Stimulated activated CD4-positive, alpha-beta T cell treated with anti-CD3 and anti-CD28 coated beads, Interleukin-1b, Interleukin-23, amount 100 ng/mL, for 48 hours (primary cell): Measurements from ENCODE around the gene TMEM145.

Experiments
- DNase-seq: peaks from one replicate; pipeline ENCODE4 v3.0.0-alpha.2; 2020

The TMEM145 gene

GRCh38 chr19:42290136-42290522 is 23.0 kb upstream of the TMEM145 start:
- DNase-seq: no peak

- DNase-seq: no peak
These were observed 22.3 kb upstream of the TMEM145 start for GRCh38 chr19:42290523-42291434.

- no peak for DNase-seq
These were observed 21.7 kb upstream of the TMEM145 start for GRCh38 chr19:42291435-42291810.

DNA sequence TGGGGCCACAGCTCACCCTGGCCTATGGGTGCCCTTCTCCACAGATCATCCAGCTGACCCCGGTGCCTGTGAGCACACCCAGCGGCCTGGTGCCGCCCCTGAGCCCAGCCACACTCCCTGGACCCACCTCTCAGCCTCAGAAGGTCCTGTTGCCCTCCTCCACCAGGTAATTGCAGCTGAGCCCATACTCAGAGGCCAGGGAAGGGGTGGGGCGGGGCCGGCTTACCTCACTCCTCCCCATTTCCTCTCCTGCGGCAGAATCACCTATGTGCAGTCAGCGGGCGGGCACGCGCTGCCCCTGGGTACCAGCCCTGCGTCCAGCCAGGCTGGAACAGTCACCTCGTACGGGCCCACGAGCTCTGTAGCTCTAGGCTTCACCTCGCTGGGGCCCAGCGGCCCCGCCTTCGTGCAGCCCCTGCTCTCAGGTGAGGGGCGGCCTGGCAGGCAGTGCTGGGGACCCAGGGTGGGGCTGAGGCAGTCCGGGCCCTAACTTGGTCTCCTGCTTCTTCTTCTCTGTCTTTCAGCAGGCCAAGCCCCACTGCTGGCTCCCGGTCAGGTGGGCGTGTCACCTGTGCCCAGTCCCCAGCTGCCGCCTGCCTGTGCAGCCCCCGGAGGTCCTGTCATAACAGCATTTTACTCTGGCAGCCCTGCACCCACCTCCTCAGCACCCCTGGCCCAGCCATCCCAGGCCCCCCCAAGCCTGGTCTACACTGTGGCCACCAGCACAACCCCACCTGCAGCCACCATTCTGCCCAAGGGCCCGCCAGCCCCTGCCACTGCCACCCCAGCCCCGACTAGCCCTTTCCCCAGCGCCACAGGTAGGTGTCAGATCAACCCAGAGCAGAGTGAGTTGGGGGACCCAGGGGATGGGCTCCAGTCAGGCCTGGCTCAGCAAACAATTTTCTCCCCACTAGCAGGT is 20.8 kb upstream of the TMEM145 start:
- DNase-seq: no peak

DNA sequence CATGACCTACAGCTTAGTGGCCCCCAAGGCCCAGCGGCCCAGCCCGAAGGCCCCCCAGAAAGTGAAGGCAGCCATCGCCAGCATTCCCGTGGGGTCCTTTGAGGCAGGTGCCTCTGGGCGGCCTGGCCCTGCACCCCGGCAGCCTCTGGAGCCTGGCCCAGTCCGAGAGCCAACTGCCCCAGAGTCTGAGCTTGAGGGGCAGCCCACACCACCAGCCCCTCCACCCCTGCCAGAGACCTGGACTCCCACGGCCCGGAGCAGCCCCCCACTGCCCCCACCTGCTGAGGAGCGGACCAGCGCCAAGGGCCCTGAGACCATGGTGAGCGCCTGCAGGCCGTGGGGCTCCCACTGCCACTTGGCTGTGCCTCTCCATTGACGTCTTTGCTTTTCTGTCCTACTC is 20.1 kb upstream of the TMEM145 start:
- DNase-seq: no peak

GRCh38 chr19:42293540-42293939 is 19.6 kb upstream of the TMEM145 start:
- no peak for DNase-seq

DNA sequence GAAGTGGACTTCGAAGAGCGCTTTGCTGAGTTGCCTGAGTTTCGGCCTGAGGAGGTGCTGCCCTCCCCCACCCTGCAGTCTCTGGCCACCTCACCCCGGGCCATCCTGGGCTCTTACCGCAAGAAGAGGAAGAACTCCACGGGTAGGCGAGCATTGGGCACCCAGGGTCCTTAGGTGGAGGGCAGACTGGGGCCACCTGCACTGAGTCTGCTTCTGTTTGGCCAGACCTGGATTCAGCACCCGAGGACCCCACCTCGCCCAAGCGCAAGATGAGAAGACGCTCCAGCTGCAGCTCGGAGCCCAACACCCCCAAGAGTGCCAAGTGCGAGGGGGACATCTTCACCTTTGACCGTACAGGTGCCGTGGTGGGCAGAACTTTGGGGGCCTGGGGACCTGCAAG is 19.2 kb upstream of the TMEM145 start:
- DNase-seq: no peak

GRCh38 chr19:42294471-42295137 is 18.5 kb upstream of the TMEM145 start:
- DNase-seq: no peak

GRCh38 chr19:42295342-42295741 is 17.8 kb upstream of the TMEM145 start:
- DNase-seq: no peak

- peak; percentile 84 for DNase-seq
These were observed 17.1 kb upstream of the TMEM145 start for GRCh38 chr19:42295831-42296525.

- no peak for DNase-seq
These were observed 16.1 kb upstream of the TMEM145 start for GRCh38 chr19:42297039-42297438.

- no peak for DNase-seq
These were observed 11.4 kb upstream of the TMEM145 start, which contains the start of gene PRR19 for GRCh38 chr19:42301646-42302203. Gene PRR19 (plus strand): TSS chr19:42302132. CDS start chr19:42309585, 7,453 bp downstream.

- no peak for DNase-seq
These were observed 10.0 kb upstream of the TMEM145 start for GRCh38 chr19:42303101-42303464.

DNA sequence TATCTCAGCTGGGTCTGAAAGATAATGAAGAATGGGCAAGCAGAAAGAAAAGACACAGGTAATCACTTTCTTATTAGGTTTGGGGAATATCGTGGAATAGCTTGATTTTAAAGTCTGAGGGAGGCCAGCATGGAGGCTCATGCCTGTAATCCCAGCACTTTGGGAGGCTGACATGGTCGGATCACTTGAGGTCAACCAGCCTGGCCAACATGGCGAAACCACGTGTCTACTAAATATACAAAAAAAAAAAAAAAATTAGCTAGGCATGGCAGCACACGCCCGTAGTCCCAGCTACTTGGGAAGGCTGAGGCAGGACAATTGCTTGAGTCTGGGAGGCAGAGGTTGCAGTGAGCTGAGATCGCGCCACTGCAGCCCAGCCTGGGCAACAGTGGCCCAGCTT is 9.2 kb upstream of the TMEM145 start:
- DNase-seq: no peak

DNA sequence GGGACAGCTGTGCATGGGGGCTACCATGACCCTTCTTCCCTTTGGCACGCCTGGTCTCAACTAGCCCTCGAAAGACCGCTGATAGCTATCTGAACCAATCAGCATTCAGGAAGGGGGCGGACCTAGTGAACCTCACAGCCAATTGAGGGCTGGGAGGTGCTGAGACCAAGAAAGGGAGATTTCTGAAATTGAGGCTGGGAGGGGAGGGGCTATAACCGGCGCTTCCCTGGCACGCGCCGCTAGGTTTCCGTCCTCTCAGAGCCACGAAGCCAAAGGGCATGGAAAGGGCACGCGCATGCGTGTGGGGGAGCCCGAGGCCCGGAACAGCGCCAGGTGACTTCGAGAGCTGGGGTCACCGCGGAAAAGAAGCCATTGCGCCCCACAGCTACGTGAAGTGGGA is 6.5 kb upstream of the TMEM145 start:
- DNase-seq: no peak

DNA sequence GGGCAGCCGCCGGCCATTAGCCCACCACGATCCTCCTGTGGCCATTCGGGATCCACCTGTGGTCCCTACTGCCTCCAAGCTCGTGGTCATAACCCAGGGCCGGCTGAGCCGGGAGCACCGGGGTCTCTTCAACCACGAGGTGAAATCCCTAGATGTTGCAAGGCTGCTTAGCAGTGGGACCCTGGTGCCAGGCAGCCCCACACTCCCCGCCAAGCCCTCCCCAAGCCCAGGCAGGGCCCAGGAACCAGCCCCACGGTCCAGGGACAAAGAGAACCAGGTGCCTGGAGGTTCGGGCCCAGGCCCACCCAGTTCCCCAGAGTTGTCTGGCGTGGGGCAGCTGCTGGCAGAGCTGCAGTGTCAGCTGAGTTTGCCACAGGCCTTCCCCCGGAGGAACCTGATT is 3.4 kb upstream of the TMEM145 start:
- DNase-seq: no peak

- DNase-seq: no peak
These were observed 1.5 kb upstream of the TMEM145 start for GRCh38 chr19:42311657-42312056.

DNA sequence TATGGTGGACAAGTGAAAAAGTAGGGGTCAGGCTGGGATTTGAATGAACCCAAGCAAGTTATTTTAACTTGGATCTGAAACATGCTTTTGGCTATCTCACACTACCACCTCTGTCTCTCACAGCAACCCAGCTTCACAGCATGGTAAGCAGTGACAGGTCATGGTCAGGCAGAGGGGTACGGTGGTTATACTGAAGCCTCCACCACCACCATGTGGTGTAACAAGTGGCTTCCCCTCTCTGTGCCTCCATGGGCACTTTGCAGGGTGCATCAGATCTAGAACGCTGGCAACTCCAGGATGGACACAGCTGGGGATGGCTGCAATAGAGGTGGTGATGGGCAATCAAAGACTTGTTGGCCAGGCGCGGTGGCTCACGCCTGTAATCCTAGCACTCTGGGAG is 739 bp upstream of the TMEM145 start:
- DNase-seq: no peak

GRCh38 chr19:42313840-42314755 is 989 bp downstream of the TMEM145 start:
- DNase-seq: no peak

GRCh38 chr19:42315024-42315423 is 1.9 kb downstream of the TMEM145 start:
- DNase-seq: no peak
